ENCODE results near the gene C2orf76.

Gene C2orf76

DNA sequence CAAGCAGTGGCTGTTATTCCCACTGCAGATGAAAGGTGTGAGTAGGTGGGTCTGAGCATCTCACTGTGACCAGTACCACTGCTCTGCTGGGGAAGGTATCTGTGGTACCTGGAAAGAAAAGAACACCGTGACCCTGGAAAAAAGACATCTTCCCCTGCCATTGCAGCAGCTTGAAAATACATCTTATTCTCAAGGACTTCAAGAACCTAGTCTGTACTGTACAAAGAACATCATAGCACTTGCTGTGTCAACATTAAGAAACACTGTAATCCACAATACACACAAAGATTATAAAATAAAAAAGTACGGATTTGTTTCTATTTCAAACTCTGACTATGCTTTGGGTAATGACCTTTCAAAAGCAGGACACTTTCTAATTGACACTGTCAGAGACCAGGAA, 28.9 kb downstream of the C2orf76 start:
- no peak for DNase-seq

DNA sequence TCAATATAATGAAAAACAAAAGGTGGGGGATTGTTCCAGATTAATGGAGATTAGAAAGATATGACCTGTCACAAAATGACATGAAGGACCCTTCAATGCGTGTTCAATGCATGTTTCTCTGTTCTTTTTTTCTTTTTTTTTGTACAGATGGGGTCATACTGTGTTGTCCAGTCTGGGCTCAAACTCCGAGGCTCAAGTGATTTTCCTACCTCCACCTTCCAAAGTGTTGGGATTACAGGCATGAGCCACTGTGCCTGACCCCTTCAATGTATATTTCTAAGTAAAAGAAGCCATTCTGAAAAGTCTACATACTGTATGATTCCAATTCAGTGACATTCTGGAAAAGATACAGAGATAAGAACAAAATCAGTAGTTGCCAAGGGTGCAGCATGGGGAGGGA, 32.8 kb downstream of the C2orf76 start:
- no peak for DNase-seq

DNA sequence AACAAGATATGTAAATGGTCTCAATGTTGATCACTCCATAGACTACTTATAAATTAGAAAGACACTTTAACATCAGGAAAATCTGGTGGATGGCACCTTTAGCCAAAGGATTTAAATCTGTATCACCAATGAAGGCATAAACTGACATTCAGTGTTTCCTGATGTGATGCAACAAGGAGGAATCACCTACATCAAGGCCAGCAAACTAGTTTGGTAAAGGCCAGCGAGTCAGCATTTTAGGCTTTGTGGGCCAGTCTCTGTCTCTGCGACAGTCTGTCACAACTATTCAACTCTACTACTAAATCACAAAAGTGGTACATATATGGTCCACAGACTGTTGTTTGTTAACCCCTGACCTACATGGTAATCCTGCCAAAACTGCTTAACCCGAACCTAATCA, 33.3 kb downstream of the C2orf76 start:
- DNase-seq = no peak

DNA sequence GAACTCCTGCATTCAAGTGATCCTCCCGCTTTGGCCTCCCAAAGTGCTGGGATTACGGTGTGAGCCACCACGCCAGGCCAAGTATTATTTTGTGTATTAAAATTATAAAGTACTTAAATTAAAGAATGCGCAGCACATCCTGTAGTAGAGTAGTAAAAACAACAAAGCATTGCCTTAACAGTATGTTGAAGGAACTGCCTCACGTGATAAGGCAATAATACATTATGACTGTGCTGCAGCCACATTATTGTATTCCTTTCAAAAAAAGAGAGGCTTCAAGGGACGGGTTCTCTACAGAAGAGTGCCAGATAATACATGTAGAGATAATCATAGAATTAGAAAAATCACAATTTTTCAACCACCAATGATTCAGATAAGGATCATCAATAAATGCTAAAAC, 33.7 kb downstream of the C2orf76 start:
- no peak for DNase-seq

DNA sequence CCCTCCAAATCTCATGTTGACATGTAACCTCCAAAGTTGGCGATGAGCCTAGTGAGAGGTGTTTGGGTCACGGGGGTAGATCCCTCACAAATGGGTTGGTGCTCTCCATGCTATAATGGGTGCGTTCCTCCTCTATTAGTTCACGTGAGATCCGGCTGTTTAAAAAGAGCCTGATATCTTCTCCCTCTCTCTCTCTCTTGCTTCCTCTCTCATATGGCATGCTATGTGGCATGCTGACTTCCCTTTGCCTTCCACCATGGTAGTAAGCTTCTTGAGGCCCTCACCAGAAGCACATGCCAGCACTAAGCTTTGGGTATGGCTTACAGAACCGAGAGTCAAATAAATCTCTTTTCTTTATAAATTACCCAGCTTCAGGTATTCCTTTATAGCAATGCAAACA, 39.2 kb downstream of the C2orf76 start:
- DNase-seq = no peak

DNA sequence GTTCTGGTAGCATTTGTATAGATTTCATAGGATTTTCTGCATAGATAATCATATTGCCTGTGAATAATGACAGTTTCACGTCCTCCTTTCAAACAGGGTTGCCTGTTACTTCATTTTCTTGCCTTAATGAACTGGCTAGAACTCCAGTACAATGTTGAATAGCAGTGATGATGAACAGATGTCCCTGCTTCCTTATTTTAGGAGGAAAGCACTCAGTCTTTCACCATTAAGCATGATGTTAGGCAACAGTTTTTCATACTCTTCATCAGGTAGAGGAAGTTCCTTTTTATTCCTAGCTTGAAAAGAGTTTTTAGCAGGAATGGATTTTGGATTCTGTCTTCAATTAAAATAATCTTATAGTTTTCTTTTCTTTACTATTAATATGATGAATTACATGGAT, 39.7 kb downstream of the C2orf76 start:
- DNase-seq = no peak

DNA sequence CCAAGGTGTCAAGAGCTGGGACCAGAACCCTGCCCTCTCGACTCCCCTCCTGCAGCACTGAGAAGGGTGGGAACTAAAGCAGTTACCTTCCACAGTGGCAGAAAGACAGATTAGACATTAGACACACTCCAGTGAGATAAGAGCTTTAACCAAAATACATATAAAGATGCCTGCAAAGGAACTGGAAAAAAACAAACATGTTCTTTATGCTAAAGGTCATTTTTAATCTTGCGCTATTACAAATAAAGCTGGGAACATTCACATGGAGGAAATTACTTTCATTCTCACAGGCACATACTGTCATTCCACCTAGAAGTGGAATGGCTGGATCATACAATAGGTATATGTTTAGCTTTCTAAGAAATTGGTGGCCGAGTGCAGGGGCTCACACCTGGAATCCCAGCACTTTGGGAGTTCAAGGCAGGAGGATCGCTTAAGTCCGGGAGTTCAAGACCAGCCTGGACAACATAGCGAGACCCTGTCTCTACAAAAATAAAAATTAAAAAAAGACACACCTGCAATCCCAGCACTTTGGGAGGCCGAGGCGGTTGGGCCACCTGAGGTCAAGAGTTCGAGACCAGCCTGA, 41.9 kb downstream of the C2orf76 start:
- no peak for DNase-seq

DNA sequence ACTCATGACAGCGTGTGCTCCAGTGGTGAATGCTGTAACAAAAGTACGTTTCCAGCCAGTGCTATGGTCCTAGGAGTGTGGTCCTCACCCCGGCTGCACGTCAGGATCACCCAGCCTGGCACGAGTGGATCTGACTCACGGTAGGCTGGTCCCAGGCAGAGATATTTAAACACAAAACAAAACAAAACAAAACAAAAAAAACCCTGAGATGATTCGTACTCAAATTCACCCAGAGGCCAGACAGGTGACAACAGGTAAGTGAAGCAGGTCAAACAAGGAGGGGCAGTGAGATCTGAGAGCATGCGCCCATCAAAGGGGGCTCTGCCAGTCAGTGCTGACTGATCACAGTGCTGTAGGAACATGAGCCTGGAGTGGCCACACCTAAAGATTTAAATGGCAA, 43.2 kb downstream of the C2orf76 start:
- no peak for DNase-seq

DNA sequence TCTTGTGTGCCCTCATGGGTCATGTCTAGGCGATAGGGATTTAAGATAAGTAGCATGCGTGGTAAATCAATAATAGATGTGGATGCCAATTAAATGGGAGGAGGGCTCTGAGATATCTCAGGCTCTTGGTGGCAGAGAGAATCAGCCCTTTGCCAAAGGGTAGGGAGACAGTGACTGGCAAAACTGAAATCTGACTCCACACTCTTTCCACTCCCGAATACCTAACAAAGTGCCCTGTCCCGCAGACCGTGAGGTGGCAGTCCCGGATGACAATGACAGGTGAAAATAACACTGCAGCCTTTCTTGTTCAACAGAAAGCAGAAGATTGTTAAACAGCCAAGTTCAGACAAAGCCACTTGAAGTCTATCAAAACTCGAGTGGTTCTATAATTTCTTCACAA, 47.0 kb downstream of the C2orf76 start:
- no peak for DNase-seq

DNA sequence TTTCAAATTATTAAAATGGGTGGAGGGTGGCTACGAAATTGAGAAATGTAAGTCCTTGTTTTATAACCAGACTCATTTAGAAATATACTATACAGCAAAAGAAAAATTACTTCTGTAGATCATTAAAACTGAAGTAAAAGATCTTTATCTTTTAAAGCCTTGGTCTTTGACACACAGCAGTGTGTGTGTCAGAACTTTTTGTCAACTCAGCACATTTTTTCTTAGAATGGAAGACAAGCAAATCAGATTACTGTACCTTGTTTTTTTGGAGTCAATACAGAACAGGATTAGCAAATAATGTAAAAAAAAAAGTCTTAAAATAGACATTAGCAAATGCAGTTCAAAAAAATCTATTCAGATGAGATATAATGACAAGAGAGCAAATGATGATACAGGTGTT, 49.1 kb downstream of the C2orf76 start:
- no peak for DNase-seq

DNA sequence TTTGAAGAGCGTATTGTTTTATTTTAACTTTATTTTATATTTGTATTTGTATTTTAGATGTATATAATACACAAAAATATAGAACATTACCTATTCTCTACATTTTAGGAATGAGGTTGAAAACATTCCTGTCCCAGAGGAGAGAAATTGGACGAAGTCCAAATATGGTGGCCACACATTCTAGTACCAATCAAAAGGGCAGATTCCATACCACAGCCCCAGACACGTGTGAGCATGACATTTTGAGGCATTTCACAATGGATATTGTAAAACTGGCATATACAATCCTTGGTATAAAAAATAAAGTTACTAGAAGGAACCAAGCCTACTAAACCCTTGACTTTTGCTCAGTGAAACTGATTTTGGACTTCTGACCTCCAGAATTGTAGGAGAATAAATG, 50.6 kb downstream of the C2orf76 start:
- no peak for DNase-seq

DNA sequence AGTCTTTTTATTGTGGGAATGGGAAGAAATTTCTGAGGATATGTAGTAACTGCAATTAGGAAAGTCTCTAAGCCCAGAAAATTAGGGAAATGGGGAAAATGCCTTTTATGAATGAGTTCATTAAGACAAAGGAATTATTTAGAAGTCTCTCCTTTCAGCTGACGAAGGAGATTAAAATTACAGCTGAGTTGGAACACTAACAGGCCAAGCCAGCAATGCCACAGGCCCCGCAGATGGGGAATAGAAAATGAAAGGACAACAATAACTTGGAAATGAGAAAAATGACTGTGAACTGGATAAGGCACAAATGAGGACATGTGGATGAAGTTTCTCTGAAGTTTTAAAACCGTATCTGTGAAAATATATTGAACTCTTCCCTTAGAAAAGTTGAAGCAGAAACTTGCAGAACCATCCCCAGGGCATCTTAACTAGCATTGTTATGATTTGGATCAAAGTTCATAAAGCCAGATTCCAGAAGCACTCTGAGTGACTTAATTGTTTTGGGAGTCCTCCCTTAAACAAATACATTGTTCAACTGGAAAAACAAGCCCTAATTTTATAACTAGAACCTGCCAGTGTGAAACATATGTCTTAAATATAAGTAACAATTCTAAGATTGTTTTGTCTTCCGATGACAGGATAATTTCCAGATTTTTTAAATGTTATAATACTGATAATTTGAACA, 51.3 kb downstream of the C2orf76 start:
- DNase-seq = no peak

DNA sequence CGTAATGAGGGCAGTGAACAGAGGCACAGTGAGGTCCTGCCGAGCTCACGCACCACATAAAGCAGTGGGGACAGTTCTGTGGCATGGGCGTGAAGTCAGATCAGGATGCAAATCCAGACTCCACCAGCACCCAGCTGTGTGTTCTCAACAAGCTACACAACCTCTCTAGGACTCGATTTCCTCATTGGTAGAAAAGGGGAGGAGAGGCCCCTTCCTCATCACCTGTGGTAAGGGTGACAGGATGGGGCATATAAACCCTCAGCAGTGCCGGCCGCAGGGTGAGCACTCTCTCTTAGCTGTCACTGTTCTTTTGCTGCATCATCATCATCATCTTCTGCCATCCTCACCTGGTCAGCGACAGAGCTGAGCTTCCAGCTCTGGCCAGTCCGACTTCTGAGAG, 54.8 kb downstream of the C2orf76 start:
- no peak for DNase-seq

DNA sequence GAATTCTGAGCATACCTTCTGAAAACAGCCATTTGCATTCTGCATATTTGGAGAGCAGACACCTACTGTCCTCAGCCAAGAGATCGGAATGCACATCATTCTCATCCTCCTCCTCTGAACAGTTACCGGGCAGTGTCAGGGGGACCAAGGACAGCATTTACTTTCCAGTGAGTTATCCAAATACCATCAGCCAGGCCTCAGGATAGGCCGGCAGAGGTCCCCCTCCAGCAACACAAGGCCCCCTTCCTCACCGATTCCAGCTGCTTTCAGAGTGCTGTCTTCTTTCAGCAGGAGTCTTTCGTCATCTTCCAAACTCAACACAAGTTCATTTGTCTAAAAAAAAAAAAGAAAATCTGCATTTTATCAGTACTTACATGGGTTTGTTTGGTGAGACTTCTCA, 55.3 kb downstream of the C2orf76 start:
- no peak for DNase-seq

DNA sequence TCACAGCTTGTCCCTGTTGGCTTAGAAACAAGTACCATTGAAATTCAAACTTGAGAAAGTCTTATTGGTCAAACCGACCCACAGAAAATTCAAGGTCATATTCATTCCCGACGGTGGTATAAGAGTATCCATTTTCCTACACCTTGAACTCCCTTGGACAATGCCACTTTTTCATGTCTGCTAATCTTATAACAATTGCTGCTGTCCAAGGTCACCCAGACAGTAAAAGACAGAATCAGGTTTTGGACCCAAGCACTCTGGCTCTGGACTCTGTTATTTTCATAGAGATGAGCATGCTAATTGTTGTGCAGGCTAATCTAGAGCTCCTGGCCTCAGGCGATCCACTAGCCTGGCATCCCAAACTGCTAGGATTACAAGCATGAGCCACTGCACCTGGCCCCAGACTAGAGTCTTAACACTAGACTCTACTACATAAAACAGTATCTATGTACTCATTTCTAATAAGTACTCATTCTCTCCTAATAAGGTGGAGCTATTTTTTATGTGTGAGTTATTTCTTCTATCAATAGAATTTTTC, 57.8 kb downstream of the C2orf76 start:
- peak; percentile 27 for DNase-seq

DNA sequence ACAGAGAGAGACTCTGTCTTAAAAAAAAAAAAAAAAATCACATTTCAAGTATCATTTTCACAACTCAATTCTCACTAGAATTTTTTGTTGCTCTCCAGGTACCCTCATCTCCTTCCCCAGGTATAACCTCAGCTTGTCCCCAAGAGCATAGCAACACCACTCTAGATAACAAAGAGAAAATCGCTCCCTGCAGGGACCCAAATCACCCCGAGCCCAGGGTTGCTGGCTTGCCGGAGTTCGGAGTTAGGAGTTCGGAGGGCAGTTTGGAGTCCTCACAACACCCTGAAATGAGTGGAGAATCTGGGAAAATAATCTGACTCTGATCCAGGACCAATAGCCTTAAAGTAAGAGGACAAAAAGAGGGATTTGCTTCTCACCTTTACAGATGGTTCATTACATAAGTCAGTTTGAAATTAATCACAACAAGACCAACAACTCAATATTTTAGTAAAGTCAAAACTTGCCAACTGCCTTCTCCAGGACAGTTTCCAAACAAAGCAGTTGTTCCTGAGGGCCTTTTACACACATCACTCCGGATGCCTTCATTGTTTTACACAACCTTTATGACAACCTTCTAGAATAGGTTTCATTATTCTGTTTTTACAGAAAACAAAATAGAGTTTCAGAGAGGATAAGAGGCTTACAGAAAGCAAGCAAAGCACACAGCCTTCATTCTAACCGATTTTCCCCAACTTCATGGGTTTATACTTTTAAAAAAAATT, 59.1 kb downstream of the C2orf76 start:
- no peak for DNase-seq

DNA sequence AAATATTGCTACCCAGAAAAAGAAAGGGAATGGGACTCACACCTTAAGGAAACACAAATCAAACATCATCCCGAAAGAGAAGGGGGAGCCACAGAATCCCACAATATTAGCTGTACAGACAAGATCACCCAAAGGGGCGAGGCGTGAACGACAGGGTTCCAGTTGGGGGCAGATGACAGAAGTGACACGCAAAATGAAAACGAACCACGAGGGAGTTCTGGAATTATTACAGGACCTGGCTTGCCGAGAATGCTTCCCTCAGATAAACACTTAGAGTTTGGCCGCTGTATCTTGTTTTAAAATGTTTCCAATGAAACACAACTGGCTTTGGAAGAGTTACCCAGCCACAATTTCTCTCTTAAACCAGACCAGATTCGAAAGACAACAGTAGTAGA, 60.4 kb downstream of the C2orf76 start:
- DNase-seq = no peak

DNA sequence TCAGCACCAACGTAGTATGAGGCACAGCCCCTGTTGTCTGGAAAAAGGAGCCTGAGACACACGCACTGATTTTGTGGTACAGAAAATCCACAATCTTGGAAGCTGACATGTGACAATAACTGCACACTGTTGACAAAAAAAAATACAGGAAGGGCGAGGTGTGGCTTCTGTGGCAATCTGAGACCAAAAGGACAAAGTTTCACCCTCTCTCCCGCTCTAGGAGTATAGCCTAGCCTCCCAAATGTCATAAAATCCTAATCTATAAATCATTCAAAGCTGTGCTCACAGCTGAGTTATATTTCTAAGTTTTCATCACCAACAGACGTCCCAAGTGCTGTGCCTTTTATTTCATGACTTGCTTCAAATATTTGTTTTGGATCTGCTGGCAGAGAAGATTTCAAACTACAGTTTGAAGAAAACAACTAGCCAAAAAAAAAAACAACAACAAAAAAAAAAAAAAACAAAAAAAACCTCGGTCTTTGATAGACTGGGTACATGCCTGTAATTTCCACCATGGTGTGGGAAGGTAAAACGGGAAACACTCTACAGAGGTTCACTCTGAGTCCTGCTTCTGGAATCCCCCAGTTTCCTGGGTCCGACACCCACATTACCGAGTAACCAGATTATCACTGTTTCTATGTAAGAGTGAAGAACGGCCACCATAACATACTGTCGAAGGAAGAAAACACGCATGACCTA, 61.0 kb downstream of the C2orf76 start:
- DNase-seq = no peak

DNA sequence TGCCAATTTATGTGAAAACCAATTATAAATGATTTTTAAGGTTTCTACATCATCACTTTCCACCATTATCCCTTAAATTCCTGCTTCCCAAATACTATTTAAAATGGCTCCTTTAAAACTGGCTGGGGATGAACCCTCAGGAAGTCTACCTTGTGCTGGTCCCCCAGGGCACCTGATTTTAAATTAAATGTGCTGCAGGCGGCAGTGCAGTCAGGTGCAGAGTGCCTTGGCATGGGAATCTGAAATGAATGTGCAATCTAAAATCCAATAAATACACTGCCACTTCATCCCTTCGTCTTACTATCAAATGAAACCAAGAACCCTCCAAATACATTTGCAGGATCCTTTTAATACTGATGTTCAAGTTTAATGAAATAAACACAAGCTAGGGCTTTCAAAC, 61.8 kb downstream of the C2orf76 start:
- no peak for DNase-seq

DNA sequence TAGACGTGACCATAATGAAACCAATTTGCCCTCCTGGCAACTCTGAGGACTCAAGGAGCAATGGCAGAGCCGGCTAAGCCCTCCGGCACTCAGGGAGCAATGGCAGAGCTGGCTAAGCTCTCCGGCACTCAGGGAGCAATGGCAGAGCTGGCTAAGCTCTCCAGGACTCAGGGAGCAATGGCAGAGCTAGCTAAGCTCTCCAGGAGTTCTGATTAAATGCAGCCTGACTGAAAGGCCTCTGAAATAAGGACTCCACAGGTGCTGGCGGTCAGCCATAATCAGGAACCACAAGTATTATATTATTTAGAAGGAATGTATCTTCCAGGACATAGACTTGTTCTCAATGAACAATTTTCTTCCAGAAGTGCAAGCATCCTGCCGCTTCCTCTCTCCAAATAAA, 65.2 kb downstream of the C2orf76 start:
- DNase-seq = no peak

DNA sequence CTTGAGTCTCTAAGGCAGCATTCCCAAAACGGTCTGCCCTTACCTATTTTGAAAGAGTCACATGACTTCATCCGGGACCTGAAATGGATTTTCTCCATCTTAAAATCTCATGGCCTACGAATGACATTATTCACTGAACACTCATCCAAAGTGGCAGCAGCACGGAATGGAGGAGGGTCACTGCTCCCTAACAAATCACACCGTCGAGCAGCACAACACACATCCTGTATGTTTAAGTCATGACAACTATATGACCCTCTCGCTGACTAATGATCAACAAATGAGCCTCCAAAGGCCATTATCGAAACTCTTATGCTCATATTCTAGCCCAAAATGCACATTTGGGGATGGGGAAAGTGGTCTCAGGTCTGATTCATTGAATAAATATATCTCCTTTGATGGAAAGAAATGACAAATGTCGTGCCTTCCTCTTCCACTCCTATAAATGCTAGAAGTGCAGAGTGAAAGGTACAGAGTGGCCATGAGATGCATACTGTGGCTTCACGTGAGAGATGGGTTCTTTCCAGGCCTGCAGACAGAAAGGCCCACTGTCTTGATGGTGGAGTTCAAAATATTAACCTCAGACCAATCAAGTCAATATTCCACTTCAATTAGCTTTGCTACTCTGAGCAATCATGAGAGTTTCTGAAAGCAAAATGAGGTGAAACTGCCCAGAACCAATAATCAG, 70.8 kb downstream of the C2orf76 start:
- DNase-seq = no peak

DNA sequence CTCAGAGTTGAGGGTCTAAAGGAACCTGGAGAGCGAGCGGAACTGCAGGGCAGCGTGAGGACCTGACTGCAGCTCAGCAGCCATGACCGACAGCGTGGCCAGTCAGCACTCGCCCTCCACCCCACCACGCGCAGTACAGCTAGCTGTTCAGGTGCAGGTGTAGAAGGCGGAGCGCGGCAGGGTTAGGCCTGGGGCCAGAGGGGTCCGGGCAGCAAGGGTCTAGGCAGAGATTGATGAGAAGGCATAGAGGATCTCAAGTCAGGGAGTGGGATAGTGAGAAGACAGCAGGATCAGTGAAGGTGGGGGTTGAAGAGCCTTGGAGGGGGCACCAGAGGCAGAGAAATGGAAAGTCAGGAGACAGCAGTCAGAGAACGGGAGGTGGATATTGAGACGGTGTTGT, 72.0 kb downstream of the C2orf76 start:
- no peak for DNase-seq

DNA sequence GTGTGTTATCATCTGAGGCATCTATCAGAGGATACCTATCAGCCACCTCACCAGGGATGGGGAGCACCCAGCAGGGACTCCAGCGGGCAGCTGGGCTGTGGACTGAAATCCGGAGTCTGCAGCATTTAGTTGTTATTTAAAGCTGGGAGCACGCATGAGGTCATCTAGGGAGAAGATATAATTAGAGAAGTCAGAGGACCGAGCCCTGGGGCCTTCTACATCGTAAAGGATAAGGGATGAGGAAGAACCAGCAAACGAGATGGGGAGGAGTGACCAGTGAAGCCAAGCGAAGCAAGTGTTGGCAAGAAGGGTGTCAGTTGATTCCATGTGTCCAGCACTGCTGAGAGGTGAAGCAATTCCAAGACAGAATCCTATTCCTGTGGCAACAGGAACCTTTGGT, 72.7 kb downstream of the C2orf76 start:
- DNase-seq = no peak

All from NCI-H526 treated with DMSO at 0.1 percent for 48 hours (cell line).